ENCODE data around the gene TIE1.
"Not testable (repeated sequence)": the region's sequence is repeated elsewhere in the genome, so short reads cannot be mapped to it uniquely, and the experiment has no call there.

TIE1 gene

DNA sequence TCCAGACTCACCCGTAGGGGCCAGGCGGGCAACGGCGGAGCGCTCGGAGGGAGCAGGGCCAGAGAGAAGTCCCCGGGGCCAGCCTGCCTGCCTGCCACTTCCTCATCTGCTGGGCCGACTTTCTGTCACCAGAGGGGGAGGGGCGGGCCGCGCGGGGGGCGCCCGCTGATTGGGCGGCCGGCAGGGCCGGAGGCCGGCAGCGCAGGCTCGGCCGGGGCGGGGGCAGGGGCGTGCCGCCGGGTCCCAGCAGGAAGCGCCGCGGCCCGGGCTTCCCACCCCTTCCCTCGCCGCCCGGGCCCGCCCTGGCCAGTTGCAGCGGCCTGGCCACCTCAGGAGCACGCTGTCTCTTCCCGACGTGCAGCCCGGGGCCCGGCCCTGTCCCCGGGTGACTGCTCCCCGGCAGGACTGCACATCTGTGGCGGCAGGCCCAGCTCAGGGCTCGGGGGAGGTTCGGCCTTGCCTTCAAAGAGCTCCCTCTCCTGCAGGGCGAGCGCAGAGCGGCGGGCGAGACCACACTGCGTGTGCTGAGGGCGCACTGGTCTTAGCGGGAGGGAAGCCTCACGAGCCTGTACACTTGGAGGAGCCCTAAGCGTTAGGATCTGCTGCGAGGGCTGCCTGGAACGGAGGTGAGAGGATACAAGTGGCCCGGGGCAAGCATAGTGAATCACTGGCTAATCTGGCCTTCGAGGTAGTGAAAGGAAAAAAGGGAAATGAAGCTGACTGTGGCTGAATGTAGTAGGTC lies 67.3 kb downstream of the TIE1 start, which contains the start of gene ELOVL1:
Gene ELOVL1, minus strand, starts transcription at position 108 of the 742 bp plus-strand sequence. CDS start 2,402 bp downstream, outside the sequence.
- TF ChIP-seq, protein P1, sequence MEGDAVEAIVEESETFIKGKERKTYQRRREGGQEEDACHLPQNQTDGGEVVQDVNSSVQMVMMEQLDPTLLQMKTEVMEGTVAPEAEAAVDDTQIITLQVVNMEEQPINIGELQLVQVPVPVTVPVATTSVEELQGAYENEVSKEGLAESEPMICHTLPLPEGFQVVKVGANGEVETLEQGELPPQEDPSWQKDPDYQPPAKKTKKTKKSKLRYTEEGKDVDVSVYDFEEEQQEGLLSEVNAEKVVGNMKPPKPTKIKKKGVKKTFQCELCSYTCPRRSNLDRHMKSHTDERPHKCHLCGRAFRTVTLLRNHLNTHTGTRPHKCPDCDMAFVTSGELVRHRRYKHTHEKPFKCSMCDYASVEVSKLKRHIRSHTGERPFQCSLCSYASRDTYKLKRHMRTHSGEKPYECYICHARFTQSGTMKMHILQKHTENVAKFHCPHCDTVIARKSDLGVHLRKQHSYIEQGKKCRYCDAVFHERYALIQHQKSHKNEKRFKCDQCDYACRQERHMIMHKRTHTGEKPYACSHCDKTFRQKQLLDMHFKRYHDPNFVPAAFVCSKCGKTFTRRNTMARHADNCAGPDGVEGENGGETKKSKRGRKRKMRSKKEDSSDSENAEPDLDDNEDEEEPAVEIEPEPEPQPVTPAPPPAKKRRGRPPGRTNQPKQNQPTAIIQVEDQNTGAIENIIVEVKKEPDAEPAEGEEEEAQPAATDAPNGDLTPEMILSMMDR (IDR thresholded peaks at IDR 0.05; ENCODE audit: low read depth, low read length): peak; percentile 29
- in situ Hi-C loops (cut with HindIII; ENCODE audit: low sequenced_read_pairs): no loop called here
- peak; percentile 88 for DNase-seq (ENCODE audit: low read depth, low spot score)
- peak within 1 kb of the TSS; percentile 81 for H3K4me3 ChIP-seq (ENCODE audit: low read depth, low read length)

DNA sequence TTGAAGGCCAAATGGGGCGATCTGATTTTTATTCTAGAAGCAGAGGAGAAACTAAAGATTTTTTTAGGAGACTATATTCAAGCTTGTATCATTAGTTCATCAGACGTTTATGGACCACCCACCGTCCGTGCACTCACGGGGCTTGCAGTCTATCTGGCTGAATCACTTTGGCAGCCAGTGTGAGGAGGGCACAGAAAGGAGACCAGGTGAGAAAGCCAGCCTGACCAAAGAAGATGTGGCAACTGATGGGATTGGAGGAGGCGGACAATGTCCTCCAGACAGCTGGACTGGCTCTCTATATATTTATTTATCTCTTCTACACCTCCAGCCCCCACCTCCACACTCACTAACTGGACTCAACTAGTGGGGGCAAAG lies 67.9 kb downstream of the TIE1 start:
- DNase-seq (ENCODE audit: low read depth, low spot score): no peak
- in situ Hi-C loops (cut with HindIII; ENCODE audit: low sequenced_read_pairs): no loop called here

DNA sequence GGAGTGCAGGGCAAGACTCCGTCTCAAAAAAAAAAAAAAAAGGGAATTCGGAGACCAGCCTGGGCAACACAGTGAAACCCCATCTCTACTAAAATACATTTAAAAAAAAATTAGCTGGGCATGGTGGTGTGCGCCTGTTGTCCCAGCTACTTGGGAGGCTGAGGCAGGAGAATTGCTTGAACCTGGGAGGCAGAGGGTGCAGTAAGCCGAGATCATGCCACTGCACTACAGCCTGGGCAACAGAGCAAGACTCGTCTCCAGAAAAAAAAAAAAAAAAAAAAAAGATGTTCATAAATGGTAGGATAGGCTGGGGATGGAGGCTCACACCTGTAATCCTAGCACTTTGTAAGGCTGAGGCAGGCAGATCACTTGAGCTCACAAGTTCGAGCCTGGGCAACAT lies 69.0 kb downstream of the TIE1 start:
- DNase-seq (ENCODE audit: low read depth, low spot score); H3K4me3 ChIP-seq (ENCODE audit: low read depth, low read length); in situ Hi-C loops (cut with HindIII; ENCODE audit: low sequenced_read_pairs): not testable (repeated sequence)

More for the DNA sequence above, 67.9 kb downstream of the TIE1 start:
- TF ChIP-seq, protein P1 (IDR thresholded peaks at IDR 0.05; ENCODE audit: low read depth, low read length): no peak
- peak overlapping the region; percentile 81 for H3K4me3 ChIP-seq (ENCODE audit: low read depth, low read length)

DNA sequence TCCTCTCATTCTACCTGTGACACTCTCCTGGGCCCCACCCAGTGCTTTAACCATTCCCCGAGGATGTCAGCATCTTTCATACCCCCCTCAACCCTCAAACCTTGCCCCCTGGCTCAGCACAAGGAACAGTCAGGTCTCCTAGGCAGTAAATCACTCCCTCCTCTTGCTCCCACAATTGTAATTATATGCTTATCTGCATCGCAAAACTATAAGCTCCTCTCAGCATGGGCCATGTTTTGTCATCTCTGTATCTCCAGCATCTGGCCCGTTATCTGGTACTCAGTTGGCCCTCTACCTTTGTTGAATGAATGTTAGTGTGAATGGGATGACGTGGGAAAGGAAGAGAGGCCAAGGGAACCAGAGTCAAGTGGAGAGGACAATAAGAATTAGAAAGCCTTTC lies 69.8 kb downstream of the TIE1 start:
- no peak overlapping the region for H3K4me3 ChIP-seq (ENCODE audit: low read depth, low read length)
- in situ Hi-C loops (cut with HindIII; ENCODE audit: low sequenced_read_pairs): no loop called here
- no peak for DNase-seq (ENCODE audit: low read depth, low spot score)
- TF ChIP-seq, protein P1 (IDR thresholded peaks at IDR 0.05; ENCODE audit: low read depth, low read length): no peak

DNA sequence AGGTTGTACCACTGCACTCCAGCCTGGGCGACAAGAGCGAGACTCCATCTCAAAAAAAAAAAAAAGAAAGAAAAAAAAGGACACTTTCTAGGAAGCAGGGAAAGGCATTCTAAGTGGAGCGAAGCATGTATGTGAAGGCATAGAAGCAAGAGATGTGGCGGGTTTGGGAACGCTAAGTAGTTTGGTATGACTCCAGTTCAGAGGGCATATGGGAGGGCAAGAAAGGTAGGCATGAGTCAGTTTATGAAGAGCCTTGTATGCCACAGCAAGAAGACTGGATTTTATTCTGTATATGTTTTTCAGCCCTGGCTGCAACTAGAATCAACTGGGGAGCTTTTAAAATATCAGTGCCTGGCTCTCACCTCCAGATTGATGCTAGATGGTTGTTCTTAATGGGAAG lies 71.4 kb downstream of the TIE1 start:
- TF ChIP-seq, protein P1 (IDR thresholded peaks at IDR 0.05; ENCODE audit: low read depth, low read length): no peak
- no peak overlapping the region for H3K4me3 ChIP-seq (ENCODE audit: low read depth, low read length)
- in situ Hi-C loops (cut with HindIII; ENCODE audit: low sequenced_read_pairs): no loop called here
- no peak for DNase-seq (ENCODE audit: low read depth, low spot score)

All from astrocyte of the spinal cord (primary cell).